BE2C (cell line): ENCODE data around the gene NHSL1.
"Not testable (repeated sequence)": the region's sequence is repeated elsewhere in the genome, so short reads cannot be mapped to it uniquely, and the experiment has no call there.

Experiments used
- DNase-seq: peaks from one replicate; pipeline ENCODE4 v3.0.0-alpha.2; 2020
- H3K27me3 ChIP-seq: fragments of 250-450 bp; sonication (Bioruptor Pico); 2 replicates; pipeline ENCODE4 v1.5.1; 2020; ENCODE audit warnings: mild to moderate bottlenecking
- H3K36me3 ChIP-seq: fragments of 250-450 bp; sonication (Bioruptor Pico); 2 replicates; pipeline ENCODE4 v1.5.1; 2020; ENCODE audit warnings: mild to moderate bottlenecking
- H3K4me1 ChIP-seq: fragments of 250-450 bp; sonication (Bioruptor Pico); 2 replicates; pipeline ENCODE4 v1.5.1; 2020
- H3K4me3 ChIP-seq: 2 replicates; pipeline ENCODE4 v1.5.1; 2011; ENCODE audit warnings: low read depth, low read length
- H3K9me3 ChIP-seq: fragments of 250-450 bp; sonication (Bioruptor Pico); 2 replicates; pipeline ENCODE4 v1.5.1; 2020
- CTCF ChIP-seq: IDR thresholded peaks from 2 replicates; pipeline ENCODE4 v1.5.1; 2012; ENCODE audit warnings: mild to moderate bottlenecking, low read depth, low read length

Gene NHSL1

GRCh38 chr6:138427701-138428100 lies 71.6 kb downstream of the NHSL1 start:
- H3K4me1 ChIP-seq = no peaks in the 10 kb centered on the region
- no peak for DNase-seq
- H3K9me3 ChIP-seq = no peaks in the 10 kb centered on the region
- no peak overlapping the region for H3K4me3 ChIP-seq
- TF ChIP-seq CTCF = no peak
- H3K27me3 ChIP-seq = peaks cover 67% of the 10 kb centered on the region
- H3K36me3 ChIP-seq = no peaks in the 10 kb centered on the region

- Histone ChIP-seq H3K27me3 (peaks cover 56% of the 10 kb centered on the region), H3K4me3 (no peak overlapping the region), H3K4me1 (no peaks in the 10 kb centered on the region), H3K36me3 (no peaks in the 10 kb centered on the region), H3K9me3 (no peaks in the 10 kb centered on the region)
- TF ChIP-seq CTCF = no peak
- DNase-seq = no peak
Observed at GRCh38 chr6:138426500-138427123, 72.7 kb downstream of the NHSL1 start.

- not testable (repeated sequence) for H3K36me3 ChIP-seq, H3K4me3 ChIP-seq, H3K9me3 ChIP-seq, H3K4me1 ChIP-seq, DNase-seq
- H3K27me3 ChIP-seq = peaks cover 42% of the 10 kb centered on the region
Observed at GRCh38 chr6:138425256-138425655, 74.0 kb downstream of the NHSL1 start.

GRCh38 chr6:138424004-138424904 lies 75.0 kb downstream of the NHSL1 start:
- no peak for TF ChIP-seq CTCF
- Histone ChIP-seq H3K4me1 (no peaks in the 10 kb centered on the region), H3K36me3 (no peaks in the 10 kb centered on the region), H3K27me3 (peaks cover 32% of the 10 kb centered on the region), H3K4me3 (peak overlapping the region; percentile 31), H3K9me3 (no peaks in the 10 kb centered on the region)
- DNase-seq = peak; percentile 14

- no peak for DNase-seq
- TF ChIP-seq CTCF = no peak
Observed at GRCh38 chr6:138422861-138423260, 76.4 kb downstream of the NHSL1 start.

GRCh38 chr6:138421608-138422007 lies 77.7 kb downstream of the NHSL1 start:
- Histone ChIP-seq H3K27me3 (peaks cover 21% of the 10 kb centered on the region), H3K36me3 (no peaks in the 10 kb centered on the region), H3K4me3 (no peak overlapping the region), H3K4me1 (no peaks in the 10 kb centered on the region), H3K9me3 (no peaks in the 10 kb centered on the region)
- TF ChIP-seq CTCF = no peak
- DNase-seq = no peak

More at GRCh38 chr6:138422861-138423260, 76.4 kb downstream of the NHSL1 start:
- no peaks in the 10 kb centered on the region for H3K36me3 ChIP-seq
- H3K27me3 ChIP-seq = peaks cover 26% of the 10 kb centered on the region
- H3K4me3 ChIP-seq = no peak overlapping the region
- H3K4me1 ChIP-seq = no peaks in the 10 kb centered on the region
- H3K9me3 ChIP-seq = no peaks in the 10 kb centered on the region
